Measurements from ENCODE around the gene SCAMP4.

- TF ChIP-seq ATF3 (CRISPR knock-in tag; IDR thresholded peaks at IDR 0.05) (no peak), ATF6 (CRISPR knock-in tag; conservative IDR thresholded peaks at IDR 0.05) (no peak), PLSCR1 (CRISPR knock-in tag; IDR thresholded peaks at IDR 0.05; ENCODE audit: borderline replicate concordance) (no peak), E2F2 (CRISPR knock-in tag; IDR thresholded peaks at IDR 0.05; ENCODE audit: borderline replicate concordance) (no peak), ZNF225 (CRISPR knock-in tag; IDR thresholded peaks at IDR 0.05) (no peak), MTF1 (CRISPR knock-in tag; IDR thresholded peaks at IDR 0.05) (no peak), ZNF510 (CRISPR knock-in tag; IDR thresholded peaks at IDR 0.05; ENCODE audit: low read depth) (no peak), RAD51 (IDR thresholded peaks at IDR 0.05; ENCODE audit: borderline replicate concordance) (no peak), HMGXB4 (CRISPR knock-in tag; IDR thresholded peaks at IDR 0.05; ENCODE audit: borderline replicate concordance in 1 of 2, low read depth in 1 of 2) (no peak)
Measured at GRCh38 chr19:1859331-1859781, 45.8 kb upstream of the SCAMP4 start.

Data from HepG2 (cell line).